NCI-H82 treated with DMSO at 0.1 percent for 48 hours (cell line): Measurements from ENCODE around the gene ENTREP1.

Source experiments
- DNase-seq: peaks from one replicate; lab custom pipeline; 2025; ENCODE audit not compliant: unreplicated experiment; lab: John Stamatoyannopoulos, UW

Gene ENTREP1

DNA sequence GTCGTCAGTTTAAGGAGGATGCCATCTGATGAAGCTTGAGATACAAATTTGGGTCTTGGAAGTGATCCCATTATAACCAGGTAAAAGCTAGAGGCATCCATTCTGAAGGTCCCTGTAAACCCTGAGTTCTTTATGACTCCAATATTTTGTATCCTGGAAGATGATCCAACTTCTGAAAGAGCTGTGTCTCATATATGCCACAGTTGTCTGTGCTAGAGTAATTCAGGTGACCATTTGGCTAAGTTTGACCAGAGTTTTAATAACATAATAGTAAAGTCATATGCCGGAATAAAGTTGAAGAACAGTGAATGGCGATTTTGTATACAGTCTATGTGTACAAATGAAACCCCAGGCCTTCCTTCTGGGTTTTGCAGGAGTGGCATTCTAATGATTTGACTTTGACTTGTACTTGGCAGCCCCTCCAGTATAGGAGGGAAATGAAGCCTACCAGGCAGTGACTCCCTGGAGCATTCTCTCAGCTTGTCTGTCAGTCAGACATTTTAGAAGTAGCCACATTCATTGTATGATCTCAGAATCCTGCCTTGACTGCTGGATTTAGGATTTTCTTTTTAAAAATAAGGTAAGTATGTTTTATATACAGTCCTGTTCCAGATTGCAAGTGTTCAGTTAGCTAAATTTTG lies 39.6 kb downstream of the ENTREP1 start:
- DNase-seq, result no peak

DNA sequence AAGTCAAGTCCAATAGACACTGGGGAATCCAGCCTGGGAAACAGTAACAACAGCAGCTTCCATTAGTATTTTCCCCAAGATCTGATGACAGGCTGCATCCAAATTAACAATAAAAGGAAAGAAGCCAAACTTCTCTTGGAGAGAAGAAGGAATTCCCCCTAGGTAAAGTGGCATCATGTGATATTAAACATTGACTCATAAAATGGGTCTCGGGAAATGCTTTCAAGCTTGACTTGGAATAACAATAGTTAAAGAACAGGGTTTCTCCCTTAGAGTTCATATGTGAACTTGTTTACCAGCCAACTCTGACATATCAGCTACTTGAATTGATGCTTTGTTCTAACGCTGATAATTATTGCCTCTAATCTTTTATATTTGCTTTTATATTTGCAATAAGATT lies 45.4 kb downstream of the ENTREP1 start:
- DNase-seq, result no peak

DNA sequence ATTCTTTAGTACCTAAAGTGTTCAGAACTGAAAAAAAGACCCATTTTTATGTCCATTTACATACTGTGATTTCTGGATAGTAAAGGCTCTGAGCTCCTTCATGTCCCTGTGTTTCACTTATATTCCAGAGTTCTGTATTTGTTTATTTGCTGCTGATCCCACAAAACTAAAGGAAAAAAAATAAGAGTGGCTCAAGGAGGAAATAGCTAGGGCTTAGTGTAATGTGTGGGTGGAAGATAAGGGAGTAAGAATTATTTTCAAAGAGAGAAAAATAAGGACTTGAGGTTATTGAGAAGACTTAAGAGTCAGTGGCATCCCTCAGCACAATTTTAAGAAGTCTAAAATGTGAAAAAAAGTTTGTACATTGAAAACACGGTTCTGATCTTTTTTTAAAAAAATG lies 46.0 kb downstream of the ENTREP1 start:
- no peak for DNase-seq

DNA sequence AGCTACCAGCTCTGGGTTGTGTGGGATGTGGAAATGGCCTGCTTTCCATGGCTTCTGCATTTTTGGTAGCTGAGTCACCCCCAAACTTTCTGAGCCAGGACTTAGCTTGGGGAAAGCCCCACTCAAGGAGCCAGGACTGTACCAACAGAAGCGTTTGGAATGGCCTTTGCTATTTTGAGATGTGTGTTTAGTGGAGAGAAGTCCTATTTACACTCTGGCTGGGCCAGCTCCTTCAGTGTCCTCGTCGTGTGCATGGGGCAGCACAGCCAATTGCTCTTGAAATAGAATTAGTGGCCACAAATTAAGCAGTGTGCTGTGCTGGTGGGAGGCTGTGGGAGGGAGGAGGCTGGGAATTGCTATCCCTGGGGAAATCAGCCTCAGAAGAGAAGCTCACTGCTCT lies 51.6 kb downstream of the ENTREP1 start:
- no peak for DNase-seq

DNA sequence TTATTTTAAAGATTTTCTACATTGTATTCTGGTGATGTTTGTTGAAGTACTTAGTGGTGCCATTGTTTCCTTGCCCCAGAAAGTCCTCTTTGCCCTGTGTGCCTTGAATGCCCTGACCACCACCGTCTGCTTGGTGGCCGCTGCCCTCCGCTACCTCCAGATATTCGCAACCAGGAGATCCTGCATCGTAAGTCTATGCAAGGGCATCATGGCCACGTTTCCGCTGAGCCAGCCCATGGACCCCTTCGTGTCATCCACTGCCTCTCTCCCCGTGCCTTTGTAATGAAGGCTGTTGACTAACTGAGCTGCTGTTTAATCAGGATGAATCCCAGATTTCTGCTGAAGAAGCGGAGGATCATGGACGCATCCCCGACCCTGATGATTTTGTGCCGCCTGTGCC lies 52.3 kb downstream of the ENTREP1 start:
- no peak for DNase-seq

DNA sequence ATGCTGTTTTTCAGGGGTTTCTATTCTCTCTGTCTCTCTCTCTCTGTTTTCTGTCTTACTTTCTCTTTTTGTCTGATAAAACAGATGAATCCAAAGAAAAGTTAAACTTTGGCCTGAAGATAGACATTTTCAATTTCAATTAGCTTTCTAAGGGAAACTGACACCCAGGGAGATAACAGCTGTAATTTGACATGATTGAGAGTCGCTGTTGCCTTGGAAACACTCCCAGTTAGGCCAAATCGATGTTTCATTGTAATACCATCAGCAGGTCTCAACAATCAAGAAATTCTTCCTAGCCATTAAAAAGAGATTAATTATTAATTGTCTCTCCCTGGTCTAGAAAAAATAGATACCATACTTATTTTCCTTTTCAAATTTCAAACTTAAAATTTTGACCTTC lies 53.0 kb downstream of the ENTREP1 start:
- no peak for DNase-seq

DNA sequence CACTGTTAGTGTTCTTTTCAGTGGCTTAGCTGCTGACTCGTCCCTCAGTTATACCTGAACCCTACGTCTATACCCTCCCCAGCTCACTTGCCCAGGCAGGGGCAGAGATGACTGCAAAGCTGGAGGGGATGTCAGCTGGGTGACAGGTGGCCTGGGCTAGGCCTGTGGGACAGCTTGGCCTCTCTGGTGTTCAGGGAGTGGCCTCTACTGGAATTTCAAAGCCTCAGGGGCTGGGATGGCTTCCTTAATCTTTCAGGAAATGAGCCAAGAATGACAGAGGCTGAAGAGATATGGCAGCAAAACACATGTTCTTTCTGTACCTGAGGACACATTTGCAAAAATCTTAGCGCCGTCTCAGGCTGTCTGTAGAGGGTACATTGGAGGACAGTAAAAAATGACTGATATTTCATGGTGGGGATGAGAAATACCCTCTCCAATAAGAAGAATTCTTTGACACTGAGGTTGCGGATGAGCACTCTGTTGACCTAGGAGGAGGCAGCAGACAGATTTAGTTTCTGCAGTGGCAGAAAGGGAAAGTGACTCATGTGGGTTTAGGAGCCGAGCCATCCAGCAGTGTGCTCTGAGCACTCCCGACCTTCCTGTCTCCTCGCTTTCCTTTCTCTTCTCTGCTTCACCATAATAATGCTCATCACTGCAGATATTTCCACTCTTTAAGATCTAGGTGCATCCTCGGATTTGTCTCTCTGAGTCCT lies 54.4 kb downstream of the ENTREP1 start:
- DNase-seq, result no peak

DNA sequence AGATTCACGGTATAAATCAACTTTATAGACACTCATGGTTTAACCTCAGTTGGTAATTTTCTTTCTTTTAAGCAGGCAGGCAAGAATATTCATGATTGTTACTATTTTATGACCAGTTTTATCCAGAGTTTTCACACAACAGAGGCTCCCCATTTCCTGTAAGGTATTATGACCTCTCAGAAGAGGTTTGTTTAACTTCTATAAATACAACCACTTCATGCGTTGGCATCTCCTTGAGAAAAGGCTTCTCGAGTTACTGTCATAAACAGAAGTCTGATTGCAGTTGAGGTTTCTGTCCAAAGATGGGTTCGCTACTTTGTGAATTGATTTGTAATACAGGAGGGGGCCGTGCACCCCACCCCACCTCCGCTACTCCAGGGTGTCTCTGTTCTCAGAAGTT lies 55.3 kb downstream of the ENTREP1 start:
- DNase-seq, result no peak

DNA sequence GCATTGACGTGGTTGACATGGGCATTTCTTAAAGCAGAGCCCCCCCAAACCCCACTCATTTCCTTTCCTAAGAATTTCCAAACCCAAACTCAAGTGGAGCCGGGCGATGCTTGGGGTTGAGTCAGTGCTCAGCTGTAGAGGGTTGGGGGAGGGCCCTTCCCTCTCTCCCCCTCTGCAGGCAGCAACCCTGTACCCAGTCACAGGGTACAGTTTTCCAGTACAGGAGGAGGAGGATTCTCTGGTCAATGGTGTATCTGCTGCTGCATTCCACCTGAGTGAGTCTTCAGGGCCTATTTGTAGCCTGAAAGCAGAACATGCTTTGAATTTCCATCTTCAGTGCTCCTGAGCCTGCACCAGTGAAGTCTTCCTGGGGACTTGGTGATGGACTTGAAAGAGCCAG lies 55.8 kb downstream of the ENTREP1 start:
- DNase-seq, result no peak

DNA sequence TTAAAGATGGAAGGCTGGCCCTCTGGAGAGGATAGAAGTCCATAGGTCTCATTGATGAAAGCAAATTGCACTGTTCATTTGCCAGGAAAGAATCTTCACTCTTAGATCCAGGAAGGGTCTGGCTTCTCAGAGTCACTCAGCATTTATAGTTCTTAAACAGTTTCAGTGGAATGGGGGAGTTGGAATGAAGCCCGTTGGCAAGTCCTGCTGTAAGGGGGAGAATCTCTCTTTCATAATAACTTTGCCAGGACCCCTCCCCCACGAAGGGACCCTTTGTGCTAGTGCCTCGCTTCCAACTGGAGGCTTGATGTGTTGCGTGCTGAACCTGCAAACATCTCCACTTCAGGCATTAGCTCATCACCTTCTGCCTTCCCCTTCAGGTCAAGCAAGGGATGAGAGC lies 57.1 kb downstream of the ENTREP1 start:
- no peak for DNase-seq

DNA sequence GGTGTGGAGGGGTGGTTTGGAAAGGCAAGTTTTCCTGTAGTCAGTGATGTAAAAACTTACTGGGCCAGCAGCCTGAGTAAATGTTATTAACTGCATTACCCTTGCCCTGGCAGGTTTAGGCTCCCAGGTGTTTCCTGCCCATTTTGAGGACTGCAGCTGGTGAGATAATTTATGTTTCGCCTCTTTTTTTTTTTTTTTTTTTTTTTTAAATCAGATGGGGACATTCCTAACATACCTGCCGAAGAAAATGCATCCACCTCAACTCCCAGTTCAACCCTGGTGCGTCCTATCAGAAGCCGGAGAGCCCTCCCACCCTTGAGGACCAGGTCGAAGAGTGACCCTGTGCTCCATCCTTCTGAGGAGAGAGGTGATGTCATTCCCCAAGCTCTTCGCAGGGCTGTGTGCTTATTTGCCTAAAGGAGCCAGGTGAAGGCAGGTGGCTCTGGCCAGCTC lies 60.6 kb downstream of the ENTREP1 start:
- no peak for DNase-seq

DNA sequence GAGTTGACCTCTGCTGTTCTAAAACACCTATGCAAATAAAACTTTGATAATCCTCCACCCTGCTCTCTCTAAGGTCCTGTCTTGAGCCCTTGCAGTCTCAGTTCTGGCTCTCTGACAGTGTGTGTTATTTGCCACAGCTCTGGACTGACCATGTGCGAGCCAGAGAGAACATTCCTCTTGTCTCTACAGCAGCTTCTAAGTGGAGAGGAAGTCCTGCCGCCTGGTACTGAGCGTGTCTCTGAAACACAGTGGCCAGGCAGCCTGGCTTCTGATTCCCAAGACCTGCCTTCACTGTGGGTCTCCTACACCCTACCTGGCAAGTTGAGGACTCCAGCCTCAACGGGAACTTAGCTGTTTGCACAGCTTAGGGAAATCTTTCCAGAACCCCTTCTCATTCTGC lies 61.6 kb downstream of the ENTREP1 start:
- DNase-seq, result no peak

DNA sequence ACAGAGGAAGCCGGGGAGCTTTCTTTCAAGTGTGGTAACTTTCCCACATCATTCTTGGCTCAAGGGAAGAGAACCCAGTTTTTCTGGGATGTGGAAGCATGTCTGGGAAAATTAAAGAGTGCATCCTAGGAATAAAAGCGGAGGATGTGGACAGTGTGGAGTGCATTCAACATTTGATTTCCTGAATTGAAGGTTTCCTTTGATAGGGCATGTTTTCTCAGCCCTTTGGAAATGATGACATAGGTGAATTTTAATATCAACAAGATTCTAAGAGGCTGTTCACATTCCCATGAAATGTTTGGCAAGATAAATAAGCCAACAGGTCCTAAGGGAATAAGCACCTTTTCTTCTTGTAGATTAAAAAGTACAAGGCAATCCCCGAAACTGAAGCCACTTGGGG lies 63.6 kb downstream of the ENTREP1 start:
- DNase-seq, result no peak

DNA sequence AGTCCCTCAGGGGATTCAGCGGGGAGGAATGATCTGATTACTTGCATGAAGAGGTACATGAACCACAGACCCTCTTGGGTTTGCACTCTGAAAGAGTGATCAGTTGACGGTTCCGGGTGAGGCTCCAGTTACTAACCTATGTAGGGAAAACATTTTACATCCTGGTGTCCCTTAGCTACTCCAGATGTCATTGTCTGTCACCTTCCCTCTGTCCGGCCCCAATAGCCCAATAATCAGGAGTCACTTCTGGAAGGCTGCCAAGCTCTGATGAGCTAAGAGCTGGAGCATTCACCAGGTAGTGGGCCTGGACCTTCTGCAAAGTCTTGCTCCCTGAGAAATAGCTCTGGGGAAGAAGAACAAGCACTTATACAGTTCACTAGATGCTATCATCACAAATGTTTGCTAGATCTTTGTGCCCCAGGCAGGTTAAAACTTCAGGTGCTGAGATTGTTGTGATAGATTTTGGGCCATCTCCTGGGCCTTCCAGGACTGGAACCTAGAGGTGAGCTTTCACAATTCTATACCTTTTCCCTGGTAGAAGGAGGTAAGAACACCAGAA lies 64.5 kb downstream of the ENTREP1 start:
- DNase-seq, result no peak

DNA sequence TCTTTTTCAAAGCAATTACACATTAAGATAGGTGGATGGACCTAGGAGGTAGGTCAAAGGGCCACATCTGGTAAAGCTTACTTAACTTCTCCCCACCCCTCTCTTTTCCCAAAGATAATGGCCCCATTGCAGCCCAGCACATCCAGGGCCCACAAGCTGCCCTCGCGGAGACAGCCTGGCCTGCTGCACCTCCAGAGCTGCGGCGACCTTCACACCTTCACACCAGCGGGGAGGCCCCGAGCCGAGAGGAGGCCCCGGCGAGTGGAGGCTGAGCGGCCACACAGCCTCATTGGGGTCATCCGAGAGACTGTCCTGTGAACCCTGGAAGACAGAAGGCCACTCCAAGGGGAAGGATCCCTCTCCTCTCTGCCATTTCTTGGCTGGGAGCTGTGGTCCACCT lies 66.5 kb downstream of the ENTREP1 start:
- DNase-seq, result no peak

DNA sequence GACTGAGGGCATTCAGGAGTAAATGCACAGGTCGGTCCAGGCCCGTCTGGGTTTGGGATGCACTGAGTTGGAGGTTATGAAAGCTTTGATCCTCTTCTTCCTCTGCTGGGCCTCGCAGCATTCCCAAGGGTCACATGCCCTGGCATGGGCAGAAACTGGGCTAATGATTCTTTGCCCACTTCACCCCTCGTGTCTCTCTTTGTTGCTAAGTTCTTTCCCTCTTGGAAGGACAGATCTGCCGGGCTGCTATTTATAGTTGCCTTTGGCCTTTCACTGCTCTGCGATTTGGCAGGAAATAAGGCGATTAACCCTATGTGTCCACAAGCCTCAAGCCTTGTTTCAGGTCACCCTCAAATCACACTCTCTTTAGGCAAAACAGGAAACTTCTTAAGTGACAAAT lies 66.9 kb downstream of the ENTREP1 start:
- no peak for DNase-seq

DNA sequence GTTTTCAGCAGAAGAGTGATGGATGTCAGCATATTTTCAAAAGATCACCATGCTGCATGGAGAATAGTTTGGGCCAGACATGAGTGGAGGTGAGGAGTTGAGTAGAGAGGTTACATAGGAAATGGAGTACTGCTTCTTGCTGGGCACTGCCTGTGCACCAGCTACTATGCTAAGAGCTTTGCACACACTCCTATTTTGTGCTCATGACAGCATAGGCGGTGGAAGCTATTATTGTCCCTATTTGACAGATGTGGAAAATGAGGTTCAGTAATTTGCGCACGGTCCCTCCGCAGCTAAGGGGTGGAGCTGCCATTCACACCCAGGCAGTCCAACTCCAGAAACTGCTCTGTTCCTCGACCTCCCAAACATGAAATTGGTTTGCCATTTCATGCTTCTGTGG lies 67.8 kb downstream of the ENTREP1 start:
- no peak for DNase-seq

DNA sequence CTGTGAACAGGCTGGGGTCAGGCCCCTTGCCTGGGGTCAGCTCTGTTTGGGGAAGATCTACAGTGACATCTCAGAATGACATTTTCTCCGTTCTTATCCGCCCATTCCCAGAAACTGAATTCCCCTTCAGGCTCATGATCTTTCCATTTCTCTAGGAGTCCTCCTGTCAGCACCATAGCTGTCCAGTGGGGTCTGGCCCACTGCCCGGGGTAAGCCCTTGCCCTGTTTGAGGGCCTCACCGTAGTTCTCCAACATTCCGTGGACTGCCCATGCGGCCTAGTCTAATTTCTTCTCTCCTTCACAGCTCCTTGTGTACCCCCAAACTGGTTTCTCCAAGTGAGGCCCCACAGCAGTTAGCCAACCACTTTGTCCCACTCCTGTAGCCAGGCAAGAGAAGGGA lies 68.4 kb downstream of the ENTREP1 start:
- no peak for DNase-seq

DNA sequence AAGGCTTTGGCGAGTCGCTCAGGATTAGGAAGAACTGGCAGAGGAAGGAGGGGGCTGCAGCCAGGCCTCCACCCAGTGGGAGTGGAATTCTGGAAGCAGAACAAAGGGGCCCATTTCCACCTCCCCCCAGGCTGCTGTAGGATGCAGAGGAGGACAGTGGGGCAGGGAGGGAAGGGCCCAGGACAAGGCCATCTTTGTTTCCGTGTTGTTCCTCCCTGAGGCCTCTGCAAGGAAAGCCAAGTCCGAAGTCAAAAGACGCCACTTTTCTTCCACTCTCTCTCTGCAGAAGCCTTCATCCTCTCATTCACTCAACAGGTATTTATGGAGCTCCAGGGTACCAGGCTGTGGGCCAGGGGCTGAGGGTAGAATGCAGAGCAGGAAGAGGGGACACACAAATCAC lies 70.7 kb downstream of the ENTREP1 start:
- DNase-seq, result no peak

DNA sequence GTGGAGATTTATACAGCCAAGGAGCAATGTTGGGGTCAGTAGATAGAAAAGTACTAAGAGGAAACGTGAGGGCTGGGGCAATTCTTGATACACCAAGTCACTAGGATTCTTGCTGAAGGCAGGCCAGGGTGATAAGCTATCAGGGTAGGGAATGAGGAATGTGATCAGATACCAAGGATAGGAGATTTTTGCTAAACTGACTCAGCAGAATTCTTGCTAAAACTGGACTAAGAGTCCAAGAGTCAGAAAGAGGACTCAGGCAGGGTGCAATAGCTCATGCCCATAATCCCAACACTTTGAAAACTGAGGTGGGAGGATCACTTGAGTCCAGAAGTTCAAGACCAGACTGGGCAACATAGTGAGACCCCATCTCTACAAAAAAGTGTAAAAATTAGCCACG lies 71.7 kb downstream of the ENTREP1 start:
- no peak for DNase-seq

DNA sequence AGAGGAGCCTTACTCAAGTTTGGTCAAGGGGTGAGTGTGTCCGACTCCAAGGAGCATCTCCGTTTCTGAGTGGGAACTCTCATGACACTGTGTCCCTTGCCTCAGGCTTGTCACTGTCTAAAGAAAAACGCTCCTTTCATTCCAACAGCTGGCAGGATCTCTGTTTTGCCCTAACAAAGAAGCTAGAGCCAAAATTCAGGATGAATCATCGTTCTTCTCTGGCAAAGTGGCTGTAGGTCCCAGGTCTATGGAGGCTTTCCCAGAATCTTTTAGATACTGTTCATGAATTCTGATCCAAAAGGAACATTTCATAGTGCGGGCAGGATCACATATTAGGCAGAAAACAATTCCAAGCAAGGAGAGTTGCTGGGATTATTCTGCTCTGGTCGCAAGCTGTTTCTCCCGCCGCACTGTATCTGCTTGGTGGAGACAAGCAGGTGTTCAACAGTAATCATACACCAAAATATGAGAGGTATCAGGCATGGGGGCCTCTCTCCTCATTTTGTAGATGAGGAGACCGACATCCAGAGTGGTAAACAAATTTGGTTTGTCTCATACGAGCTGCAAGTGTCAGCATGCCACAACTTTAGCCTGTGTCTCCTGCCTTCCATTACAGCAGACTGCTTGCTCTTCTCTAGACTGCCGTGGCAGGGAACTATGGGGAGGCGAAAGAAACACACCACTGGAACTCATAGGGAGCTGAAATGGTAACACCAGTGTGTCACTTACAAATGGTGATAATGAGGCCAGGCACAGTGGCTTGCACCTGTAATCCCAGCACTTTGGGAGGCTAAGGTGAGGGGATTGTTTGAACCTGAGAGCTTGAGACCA lies 72.6 kb downstream of the ENTREP1 start:
- no peak for DNase-seq

DNA sequence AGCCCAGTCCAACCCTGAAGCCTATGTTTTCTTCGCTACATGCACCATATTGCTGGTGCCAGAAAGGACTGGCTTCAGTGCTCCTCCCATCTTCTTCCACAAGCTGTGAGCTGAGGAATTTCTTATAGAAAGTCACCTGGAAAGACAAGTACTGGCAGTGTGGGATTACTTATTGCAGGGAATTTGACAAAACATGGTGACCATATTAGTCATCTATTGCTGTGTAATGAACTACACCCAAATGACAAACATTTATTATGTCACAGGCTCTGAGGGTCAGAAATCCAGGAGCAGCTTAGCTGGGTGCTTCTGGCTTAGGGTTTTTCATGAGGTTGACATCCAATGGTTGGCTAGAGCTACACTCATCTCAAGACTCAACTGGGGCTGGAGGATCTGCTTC lies 75.5 kb downstream of the ENTREP1 start:
- DNase-seq, result no peak
